HUDEP-2 (cell line): Measurements from ENCODE around the gene COMP.

Experiments used
- DNase-seq, 76 experiments: peaks; one replicate each; lab custom pipeline; 2025; ENCODE audit not compliant: unreplicated experiment in 76 of 76; lab: John Stamatoyannopoulos, UW

COMP gene

GRCh38 chr19:18733196-18733647 is 57.9 kb downstream of the COMP start:
- no peak for DNase-seq
